Smooth muscle cell of the brain vasculature (primary cell): Measurements from ENCODE around the gene PCNX1.

Source experiments
- DNase-seq: peaks from one replicate; pipeline ENCODE4 v3.0.0-alpha.2; 2012; ENCODE audit warnings: low read depth, low spot score

The PCNX1 gene

GRCh38 chr14:70957710-70958109, 50.5 kb downstream of the PCNX1 start:
- no peak for DNase-seq

GRCh38 chr14:70962935-70963334, 55.7 kb downstream of the PCNX1 start:
- no peak for DNase-seq

GRCh38 chr14:70964492-70964891, 57.2 kb downstream of the PCNX1 start:
- DNase-seq, result no peak

- no peak for DNase-seq
These were observed 64.3 kb downstream of the PCNX1 start for GRCh38 chr14:70971560-70971959.

- DNase-seq, result peak; percentile 84
These were observed 65.1 kb downstream of the PCNX1 start for GRCh38 chr14:70972107-70972976.

GRCh38 chr14:70976591-70976990, 69.3 kb downstream of the PCNX1 start:
- no peak for DNase-seq

DNA sequence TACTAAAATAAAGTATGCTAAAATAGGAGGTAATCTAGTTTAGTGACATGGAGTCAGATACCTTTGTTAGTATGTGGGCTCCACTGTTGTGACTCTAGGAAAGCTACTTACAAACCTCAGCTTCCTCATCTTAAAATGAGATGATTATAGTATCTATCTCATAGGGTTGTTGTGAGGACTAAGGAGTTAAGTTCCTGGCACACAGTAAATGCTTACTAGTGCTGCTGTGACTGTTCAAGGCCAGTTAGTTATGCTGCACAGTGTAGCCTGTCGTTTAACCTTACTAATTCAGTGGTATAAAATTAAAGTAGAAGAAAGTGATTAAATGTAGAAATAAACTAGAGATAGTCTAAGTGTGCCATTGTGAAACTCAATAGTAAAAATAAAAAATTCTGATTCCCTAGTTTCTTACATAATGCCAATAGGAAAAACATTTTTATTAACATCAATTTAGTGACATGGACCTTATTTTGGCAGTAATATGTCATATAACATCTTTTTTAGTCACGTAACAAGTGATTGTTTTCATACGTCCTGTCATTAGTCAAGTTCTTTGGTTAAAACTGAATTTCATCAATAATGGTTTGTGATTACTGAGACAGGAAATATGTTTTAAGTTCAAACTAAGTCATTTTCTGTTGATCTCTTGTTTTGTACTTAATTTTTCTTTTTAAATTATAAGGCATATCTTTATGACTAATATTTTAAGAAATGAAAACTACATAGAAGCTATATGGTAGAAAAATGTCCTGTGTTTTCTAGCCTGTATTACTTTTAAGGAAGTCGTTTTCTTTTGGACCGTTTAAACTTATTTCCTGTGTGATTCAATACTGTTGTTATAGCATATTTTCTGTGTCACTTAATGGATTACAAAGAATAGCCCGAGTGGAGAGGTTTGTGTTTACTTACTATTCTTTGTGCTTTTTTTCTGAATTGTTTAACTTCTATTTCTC, 74.0 kb downstream of the PCNX1 start:
- DNase-seq, result no peak

GRCh38 chr14:70982200-70982599, 74.9 kb downstream of the PCNX1 start:
- DNase-seq, result no peak

- no peak for DNase-seq
These were observed 79.8 kb downstream of the PCNX1 start for GRCh38 chr14:70987041-70987440.

DNA sequence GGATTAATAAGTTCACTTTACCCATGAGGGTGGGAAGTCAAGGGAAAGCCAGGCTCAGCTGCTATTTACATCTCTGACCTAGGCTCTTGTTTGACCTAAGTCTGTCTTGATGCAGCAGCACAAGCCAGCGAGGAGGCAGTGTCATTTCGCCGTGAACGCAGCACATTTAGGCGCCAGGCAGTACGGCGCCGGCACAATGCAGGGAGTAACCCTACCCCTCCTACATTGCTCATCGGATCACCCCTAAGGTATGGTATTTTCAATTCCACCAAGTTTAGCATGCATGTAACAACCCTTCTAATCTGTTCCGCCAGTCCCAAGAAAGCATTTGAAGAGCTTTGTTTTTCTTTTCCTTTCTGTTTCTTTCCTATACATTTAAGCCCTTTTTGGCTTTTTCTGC, 81.2 kb downstream of the PCNX1 start:
- no peak for DNase-seq

DNA sequence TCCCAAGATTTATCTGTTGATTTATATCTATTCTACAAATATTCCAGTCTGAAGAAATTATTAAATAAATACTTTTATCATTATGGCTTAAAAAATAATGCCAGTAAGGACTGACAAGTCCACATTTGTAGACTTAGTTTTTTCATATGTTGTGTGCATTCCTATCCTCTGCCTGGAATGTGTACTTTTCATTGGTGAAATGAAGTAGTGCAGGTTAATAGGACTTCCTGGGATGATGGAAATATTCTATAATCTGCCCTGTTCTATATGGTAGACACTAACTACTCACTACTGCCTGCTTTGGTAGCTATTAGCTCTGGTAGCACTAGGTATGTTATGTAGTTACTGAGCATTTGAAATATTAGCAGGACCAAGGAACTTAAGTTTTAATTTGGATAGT, 86.7 kb downstream of the PCNX1 start:
- DNase-seq, result no peak

DNA sequence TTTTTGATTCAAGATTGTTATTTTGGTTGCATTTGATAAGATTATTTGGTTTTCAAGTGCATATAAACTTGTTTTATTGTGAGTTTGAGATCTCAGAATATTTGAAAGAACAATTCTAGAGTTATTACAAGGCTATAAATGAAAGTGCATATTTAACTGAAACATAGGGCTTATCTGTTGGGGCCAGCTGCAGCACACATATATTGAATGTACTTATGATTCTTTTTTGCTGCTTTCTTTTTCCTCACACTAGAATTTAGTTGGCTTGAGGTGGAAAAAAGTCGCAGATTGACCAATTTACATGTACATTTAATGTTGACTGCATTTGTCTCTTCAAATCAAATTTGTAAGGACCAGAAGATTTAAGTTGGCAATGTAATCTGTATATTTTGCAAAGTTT, 88.0 kb downstream of the PCNX1 start:
- DNase-seq, result no peak

DNA sequence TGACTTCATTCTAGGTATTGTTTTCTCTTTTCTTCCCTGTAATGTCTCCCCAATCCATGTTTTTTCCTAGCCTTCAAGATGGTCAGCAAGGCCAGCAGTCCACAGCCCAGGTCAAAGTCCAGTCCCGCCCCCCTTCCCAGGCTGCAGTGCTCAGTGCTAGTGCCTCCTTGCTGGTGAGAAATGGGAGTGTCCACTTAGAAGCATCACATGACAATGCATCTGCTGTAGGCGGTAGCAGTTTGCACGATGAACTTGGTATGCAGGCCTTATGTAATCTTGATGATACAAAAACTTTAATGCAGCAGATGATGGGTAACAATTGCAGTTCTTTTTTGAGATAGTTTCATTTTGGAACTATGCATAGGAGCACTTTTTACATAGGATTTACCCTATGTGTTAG, 88.4 kb downstream of the PCNX1 start:
- DNase-seq, result no peak

- no peak for DNase-seq
These were observed 91.9 kb downstream of the PCNX1 start for GRCh38 chr14:70999117-70999516.

- no peak for DNase-seq
These were observed 92.8 kb downstream of the PCNX1 start for GRCh38 chr14:71000091-71000490.

DNA sequence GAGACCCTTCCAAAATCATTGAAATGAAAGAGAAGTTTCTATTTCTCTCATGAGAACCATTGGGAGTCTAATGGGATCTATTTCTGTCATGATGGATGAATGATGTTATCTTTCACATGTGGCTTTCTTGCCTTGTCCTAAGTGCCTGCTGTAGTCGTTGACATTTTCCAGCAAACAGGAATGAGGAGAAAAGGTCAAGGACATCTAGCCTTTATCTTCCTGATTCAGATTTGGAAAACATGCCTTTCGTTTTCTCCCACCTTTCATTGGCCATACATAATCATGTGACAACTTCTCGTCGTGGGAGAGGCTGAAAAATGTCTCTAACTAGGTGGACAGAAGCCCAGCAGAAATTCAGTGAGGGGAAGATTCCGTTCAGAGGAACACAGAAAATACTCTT, 94.5 kb downstream of the PCNX1 start:
- no peak for DNase-seq

- no peak for DNase-seq
These were observed 95.9 kb downstream of the PCNX1 start for GRCh38 chr14:71003156-71003555.

DNA sequence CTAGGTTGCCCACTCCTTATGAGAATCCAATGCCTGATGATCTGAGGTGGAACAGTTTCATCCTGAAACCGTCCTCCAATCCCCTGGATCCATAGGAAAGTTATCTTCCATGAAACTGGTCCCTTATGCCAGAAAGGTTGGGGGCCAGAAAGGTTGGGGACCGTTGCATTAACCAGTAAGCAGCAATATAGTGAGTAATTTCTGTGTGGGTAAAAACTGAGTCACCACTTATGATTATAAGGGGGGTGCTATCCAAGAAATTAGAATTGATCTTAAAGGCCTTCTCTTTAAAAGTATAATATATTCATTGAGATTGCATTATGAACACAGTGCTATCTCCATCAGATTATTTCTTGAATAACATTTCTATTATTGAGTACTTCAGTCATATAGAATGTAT, 97.2 kb downstream of the PCNX1 start:
- no peak for DNase-seq

GRCh38 chr14:71005076-71005475, 97.8 kb downstream of the PCNX1 start:
- no peak for DNase-seq

DNA sequence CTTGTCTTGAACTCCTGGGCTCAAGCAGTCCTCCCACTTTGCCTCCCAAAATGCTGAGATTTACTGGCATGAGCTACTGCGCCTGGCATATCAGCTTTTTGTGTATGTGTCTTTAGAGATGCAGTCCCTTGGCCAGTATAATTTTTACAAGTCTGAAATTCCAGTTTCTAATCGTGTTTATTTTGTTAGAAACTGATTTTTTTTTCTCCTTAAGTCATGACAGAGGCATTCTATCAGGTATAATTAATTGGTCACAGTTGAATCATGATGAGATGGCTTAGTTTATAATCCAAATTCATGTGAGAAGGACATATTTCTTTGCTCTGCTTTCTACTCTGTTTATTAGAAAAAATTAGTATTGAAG, 98.9 kb downstream of the PCNX1 start:
- DNase-seq, result no peak

GRCh38 chr14:71011479-71011878, 104.2 kb downstream of the PCNX1 start:
- no peak for DNase-seq

DNA sequence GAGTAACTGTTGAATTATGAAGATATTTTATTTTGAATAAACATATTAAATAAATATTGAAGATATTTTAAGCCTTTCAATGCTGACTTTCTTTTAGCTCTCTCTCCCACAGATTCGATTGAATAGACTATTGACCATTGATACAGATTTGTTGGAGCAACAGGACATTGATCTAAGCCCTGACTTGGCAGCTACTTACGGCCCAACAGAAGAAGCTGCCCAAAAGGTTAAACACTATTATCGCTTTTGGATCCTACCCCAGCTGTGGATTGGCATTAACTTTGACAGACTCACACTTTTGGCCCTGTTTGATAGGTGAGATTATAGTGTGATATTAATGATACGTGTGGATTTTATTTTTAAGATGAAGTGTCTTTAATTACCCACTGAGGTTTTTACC, 105.6 kb downstream of the PCNX1 start:
- no peak for DNase-seq
